ENCODE data around the gene FGF14.

The FGF14 gene

DNA sequence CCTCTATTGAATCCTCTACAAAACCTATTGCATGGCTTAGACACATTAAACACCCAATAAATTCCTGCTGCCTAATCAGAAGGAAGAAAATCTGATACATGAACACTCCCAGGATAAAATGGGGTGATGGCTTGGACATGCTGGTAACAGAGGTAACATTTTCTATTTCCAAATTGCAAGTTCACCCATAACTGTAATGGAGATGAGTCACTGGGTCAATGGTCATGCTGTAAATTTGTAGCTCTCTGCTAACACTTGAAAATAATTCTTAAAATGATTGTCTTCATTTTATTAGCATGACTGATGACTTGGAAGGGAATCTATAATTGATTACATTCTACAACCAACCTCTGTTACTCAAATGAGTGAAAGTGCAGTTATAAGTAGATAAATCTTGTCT lies 434.1 kb downstream of the FGF14 start:
- in situ Hi-C loops (cut with HindIII; ENCODE audit: low pct_ligation_motif_present, low sequenced_read_pairs) = no loop called here
- Histone ChIP-seq H3K27ac (no peak overlapping the region), H3K4me3 (ENCODE audit: low read depth, low read length) (no peak overlapping the region), H3K27me3 (replicated peaks) (no peaks in the 10 kb centered on the region), H3K36me3 (replicated peaks) (no peaks in the 10 kb centered on the region)
- DNase-seq = no peak
- TF ChIP-seq, protein P1, sequence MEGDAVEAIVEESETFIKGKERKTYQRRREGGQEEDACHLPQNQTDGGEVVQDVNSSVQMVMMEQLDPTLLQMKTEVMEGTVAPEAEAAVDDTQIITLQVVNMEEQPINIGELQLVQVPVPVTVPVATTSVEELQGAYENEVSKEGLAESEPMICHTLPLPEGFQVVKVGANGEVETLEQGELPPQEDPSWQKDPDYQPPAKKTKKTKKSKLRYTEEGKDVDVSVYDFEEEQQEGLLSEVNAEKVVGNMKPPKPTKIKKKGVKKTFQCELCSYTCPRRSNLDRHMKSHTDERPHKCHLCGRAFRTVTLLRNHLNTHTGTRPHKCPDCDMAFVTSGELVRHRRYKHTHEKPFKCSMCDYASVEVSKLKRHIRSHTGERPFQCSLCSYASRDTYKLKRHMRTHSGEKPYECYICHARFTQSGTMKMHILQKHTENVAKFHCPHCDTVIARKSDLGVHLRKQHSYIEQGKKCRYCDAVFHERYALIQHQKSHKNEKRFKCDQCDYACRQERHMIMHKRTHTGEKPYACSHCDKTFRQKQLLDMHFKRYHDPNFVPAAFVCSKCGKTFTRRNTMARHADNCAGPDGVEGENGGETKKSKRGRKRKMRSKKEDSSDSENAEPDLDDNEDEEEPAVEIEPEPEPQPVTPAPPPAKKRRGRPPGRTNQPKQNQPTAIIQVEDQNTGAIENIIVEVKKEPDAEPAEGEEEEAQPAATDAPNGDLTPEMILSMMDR (IDR thresholded peaks at IDR 0.05; ENCODE audit: low read depth, low read length, missing control alignments) = no peak

DNA sequence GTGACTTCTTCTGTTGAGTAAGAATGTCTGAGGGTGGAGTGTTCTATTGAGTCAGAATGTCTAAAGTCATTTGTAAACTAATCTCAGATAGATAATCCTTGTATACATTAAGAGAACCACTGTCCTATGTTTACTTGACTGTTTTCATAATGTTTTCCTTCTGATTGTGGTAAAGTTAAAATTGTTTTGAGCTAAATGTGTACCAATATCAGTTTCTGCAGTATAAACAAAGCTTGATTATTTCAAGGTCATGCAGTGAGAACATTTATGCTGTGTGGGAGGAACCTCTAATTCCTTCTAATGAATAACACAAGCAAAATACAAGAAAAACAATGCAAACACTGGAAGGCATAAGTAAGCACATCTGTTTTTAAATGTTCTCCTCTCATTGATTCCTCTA lies 434.6 kb downstream of the FGF14 start:
- TF ChIP-seq, protein P1 (IDR thresholded peaks at IDR 0.05; ENCODE audit: low read depth, low read length, missing control alignments) = no peak

DNA sequence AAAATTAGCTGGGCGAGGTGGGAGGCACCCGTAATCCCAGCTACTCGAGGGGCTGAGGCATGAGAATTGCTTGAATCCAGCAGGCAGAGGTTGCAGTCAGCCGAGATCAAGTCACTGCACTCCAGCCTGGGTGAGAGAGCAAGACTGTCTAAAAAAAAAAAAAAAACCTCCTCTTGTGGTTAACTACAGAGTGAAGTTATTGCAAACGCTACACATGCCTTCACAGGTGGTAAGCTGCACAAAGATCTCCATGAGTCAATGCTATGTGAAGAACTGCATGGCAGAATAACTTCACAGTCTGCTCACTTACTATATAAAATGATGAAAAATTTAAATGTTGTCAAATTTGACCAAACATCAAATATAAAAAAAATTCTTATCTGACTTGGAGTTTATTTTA lies 436.8 kb downstream of the FGF14 start:
- in situ Hi-C loops (cut with HindIII; ENCODE audit: low pct_ligation_motif_present, low sequenced_read_pairs) = no loop called here
- DNase-seq = no peak
- TF ChIP-seq, protein P1 (IDR thresholded peaks at IDR 0.05; ENCODE audit: low read depth, low read length, missing control alignments) = no peak
- no peaks in the 10 kb centered on the region for H3K27me3 ChIP-seq (replicated peaks)
- no peak overlapping the region for H3K4me3 ChIP-seq (ENCODE audit: low read depth, low read length)
- H3K27ac ChIP-seq = no peak overlapping the region
- no peaks in the 10 kb centered on the region for H3K36me3 ChIP-seq (replicated peaks)

More for the DNA sequence above, 434.6 kb downstream of the FGF14 start:
- in situ Hi-C loops (cut with HindIII; ENCODE audit: low pct_ligation_motif_present, low sequenced_read_pairs) = no loop called here
- H3K27ac ChIP-seq = no peak overlapping the region
- no peak overlapping the region for H3K4me3 ChIP-seq (ENCODE audit: low read depth, low read length)
- no peak for DNase-seq
- no peaks in the 10 kb centered on the region for H3K27me3 ChIP-seq (replicated peaks)
- H3K36me3 ChIP-seq (replicated peaks) = no peaks in the 10 kb centered on the region

DNA sequence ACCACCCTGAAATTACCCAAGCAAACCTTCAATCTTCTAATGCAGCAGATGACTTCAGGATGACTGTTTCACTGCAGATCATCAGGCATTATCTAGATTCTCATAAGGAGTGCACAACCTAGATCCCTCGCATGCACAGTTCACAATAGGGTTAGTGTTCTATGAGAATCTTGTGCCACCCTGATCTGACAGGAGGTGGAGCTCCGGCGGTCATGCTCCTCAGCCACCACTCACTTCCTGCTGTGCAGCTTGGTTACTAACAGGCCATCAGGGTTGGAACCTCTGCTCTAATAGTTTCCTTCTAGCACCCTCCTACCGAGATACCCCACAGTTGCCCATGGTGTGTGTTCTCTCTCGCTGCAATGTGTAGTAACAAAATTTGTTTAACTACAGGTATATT lies 442.8 kb downstream of the FGF14 start:
- no peak for DNase-seq
- H3K27me3 ChIP-seq (replicated peaks) = no peaks in the 10 kb centered on the region
- in situ Hi-C loops (cut with HindIII; ENCODE audit: low pct_ligation_motif_present, low sequenced_read_pairs) = no loop called here
- no peak overlapping the region for H3K4me3 ChIP-seq (ENCODE audit: low read depth, low read length)
- H3K27ac ChIP-seq = no peak overlapping the region
- no peaks in the 10 kb centered on the region for H3K36me3 ChIP-seq (replicated peaks)
- TF ChIP-seq, protein P1 (IDR thresholded peaks at IDR 0.05; ENCODE audit: low read depth, low read length, missing control alignments) = no peak

DNA sequence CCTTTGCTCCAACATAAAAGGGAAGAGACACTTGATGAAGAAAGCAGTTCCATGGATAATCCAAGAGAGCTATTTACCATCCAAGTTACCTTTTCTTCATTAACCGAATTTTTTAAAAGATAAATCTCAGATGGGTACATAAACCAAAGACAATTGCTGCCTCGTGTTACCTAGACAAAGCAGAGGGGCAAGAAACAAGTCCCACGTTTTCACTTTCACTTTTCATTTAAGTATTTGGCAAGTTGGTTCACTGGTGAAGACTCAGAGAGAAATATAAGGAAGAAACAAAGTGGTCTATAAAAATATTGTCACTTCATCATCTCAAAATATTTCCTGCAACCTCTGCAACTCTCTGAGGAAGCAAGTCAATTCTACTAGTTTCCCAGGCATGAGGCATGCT lies 446.1 kb downstream of the FGF14 start:
- DNase-seq = no peak
- in situ Hi-C loops (cut with HindIII; ENCODE audit: low pct_ligation_motif_present, low sequenced_read_pairs) = no loop called here
- Histone ChIP-seq H3K27me3 (replicated peaks) (no peaks in the 10 kb centered on the region), H3K27ac (no peak overlapping the region), H3K4me3 (ENCODE audit: low read depth, low read length) (no peak overlapping the region), H3K36me3 (replicated peaks) (no peaks in the 10 kb centered on the region)
- TF ChIP-seq, protein P1 (IDR thresholded peaks at IDR 0.05; ENCODE audit: low read depth, low read length, missing control alignments) = no peak

DNA sequence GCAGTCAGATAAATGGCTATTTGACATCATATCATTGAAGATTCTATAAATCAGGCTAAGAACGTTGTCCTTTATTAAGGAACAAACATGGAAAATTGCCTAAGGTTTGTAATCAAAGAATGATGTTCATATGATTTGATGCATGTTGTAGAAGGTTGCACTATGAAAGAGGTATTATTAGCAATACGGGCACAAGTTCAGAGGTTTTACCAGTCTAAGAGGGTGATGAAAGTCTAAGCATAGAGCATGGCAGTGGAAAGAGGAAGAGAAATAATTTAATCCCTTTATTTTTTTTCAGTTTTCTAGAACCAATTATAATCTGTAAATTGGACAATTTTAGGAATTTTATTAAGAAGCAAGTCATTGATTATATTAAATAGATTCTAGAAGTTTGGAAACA lies 450.7 kb downstream of the FGF14 start:
- Histone ChIP-seq H3K27ac (no peak overlapping the region), H3K27me3 (replicated peaks) (no peaks in the 10 kb centered on the region), H3K36me3 (replicated peaks) (no peaks in the 10 kb centered on the region), H3K4me3 (ENCODE audit: low read depth, low read length) (no peak overlapping the region)
- DNase-seq = no peak
- in situ Hi-C loops (cut with HindIII; ENCODE audit: low pct_ligation_motif_present, low sequenced_read_pairs) = no loop called here
- TF ChIP-seq, protein P1 (IDR thresholded peaks at IDR 0.05; ENCODE audit: low read depth, low read length, missing control alignments) = no peak

Data from brain microvascular endothelial cell (primary cell).